HEK293 (cell line): Measurements from ENCODE around the gene EEFSEC.

Source experiments
- INSM2 ChIP-seq: fragments of 450-650 bp; formaldehyde crosslinking; IDR thresholded peaks from 2 replicates; pipeline ENCODE4 v1.5.1; 2016; ENCODE audit warnings: missing biosample characterization, missing genetic modification characterization
- PATZ1 ChIP-seq: fragments of 450-650 bp; formaldehyde crosslinking; IDR thresholded peaks from 2 replicates; pipeline ENCODE4 v1.5.1; 2016; ENCODE audit warnings: missing biosample characterization, missing genetic modification characterization
- PRDM6 ChIP-seq: fragments of 450-650 bp; formaldehyde crosslinking; IDR thresholded peaks from 2 replicates; pipeline ENCODE4 v1.5.1; 2017; ENCODE audit warnings: missing biosample characterization, missing genetic modification characterization
- YY2 ChIP-seq: fragments of 450-650 bp; formaldehyde crosslinking; IDR thresholded peaks from 2 replicates; pipeline ENCODE4 v1.5.1; 2016; ENCODE audit warnings: missing biosample characterization, missing genetic modification characterization
- ZNF19 ChIP-seq: fragments of 450-650 bp; formaldehyde crosslinking; IDR thresholded peaks from 2 replicates; pipeline ENCODE4; 2016; ENCODE audit warnings: missing biosample characterization, missing genetic modification characterization, low read depth
- ZNF311 ChIP-seq: fragments of 450-650 bp; formaldehyde crosslinking; IDR thresholded peaks from 2 replicates; pipeline ENCODE4 v1.5.1; 2017; ENCODE audit warnings: missing biosample characterization, missing genetic modification characterization, borderline replicate concordance
- ZNF398 ChIP-seq: fragments of 450-650 bp; formaldehyde crosslinking; IDR thresholded peaks from 2 replicates; pipeline ENCODE4 v1.5.1; 2017; ENCODE audit warnings: missing biosample characterization, missing genetic modification characterization
- ZNF580 ChIP-seq: fragments of 450-650 bp; formaldehyde crosslinking; IDR thresholded peaks from 2 replicates; pipeline ENCODE4 v1.5.1; 2016; ENCODE audit warnings: missing biosample characterization, missing genetic modification characterization
- ZNF776 ChIP-seq: fragments of 450-650 bp; formaldehyde crosslinking; IDR thresholded peaks from 2 replicates; pipeline ENCODE4 v1.5.0; 2017; ENCODE audit warnings: missing biosample characterization, missing genetic modification characterization, borderline replicate concordance
- TF ChIP-seq, protein P1 (sequence below): fragments of 450-650 bp; formaldehyde crosslinking; IDR thresholded peaks from 2 replicates; pipeline ENCODE4 v1.5.1; 2016; ENCODE audit warnings: missing biosample characterization, missing genetic modification characterization
- TF ChIP-seq, protein P2 (sequence below): fragments of 450-650 bp; formaldehyde crosslinking; IDR thresholded peaks from 2 replicates; pipeline ENCODE4 v1.5.1; 2016; ENCODE audit warnings: missing biosample characterization, missing genetic modification characterization
- TF ChIP-seq, protein P3 (sequence below): fragments of 450-650 bp; formaldehyde crosslinking; IDR thresholded peaks from 2 replicates; pipeline ENCODE4 v1.5.1; 2016; ENCODE audit warnings: missing biosample characterization, missing genetic modification characterization
- TF ChIP-seq, protein P4 (sequence below): fragments of 450-650 bp; formaldehyde crosslinking; IDR thresholded peaks from 2 replicates; pipeline ENCODE4 v1.5.1; 2016; ENCODE audit warnings: missing biosample characterization, missing genetic modification characterization
- TF ChIP-seq, protein P5 (sequence below): fragments of 450-650 bp; formaldehyde crosslinking; IDR thresholded peaks from 2 replicates; pipeline ENCODE4 v1.5.1; 2016; ENCODE audit warnings: missing biosample characterization, missing genetic modification characterization
- TF ChIP-seq, protein P6 (sequence below): fragments of 450-650 bp; formaldehyde crosslinking; IDR thresholded peaks from 2 replicates; pipeline ENCODE4 v1.5.1; 2016; ENCODE audit warnings: missing biosample characterization, missing genetic modification characterization

EEFSEC gene

DNA sequence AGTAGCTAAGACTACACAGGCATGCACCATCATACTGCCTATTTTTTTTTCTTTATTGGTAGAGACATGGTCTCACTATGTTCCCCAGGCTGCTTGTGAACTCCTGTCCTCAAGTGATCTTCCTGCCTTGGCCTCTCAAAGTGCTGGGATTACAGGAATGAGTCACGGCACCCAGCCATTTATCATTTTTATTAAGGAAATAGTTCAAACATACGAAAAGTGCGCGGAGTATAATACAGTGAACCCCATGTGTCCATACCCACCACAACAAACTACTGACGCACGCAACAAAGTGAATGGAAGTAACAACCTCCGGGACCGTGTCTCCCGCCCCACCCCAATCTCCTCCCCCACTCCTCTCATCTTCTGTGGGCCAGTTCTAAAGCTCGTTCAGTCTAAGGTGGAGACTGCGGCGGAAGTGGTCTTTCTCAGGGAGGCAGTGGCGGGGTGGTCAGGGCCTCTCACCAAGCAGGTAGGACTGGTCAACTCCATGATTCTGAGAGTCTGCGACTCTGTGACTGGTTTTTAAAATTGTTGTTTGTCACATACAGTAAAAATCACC lies 271.3 kb downstream of the EEFSEC start (continued):
- TF ChIP-seq, protein P1, sequence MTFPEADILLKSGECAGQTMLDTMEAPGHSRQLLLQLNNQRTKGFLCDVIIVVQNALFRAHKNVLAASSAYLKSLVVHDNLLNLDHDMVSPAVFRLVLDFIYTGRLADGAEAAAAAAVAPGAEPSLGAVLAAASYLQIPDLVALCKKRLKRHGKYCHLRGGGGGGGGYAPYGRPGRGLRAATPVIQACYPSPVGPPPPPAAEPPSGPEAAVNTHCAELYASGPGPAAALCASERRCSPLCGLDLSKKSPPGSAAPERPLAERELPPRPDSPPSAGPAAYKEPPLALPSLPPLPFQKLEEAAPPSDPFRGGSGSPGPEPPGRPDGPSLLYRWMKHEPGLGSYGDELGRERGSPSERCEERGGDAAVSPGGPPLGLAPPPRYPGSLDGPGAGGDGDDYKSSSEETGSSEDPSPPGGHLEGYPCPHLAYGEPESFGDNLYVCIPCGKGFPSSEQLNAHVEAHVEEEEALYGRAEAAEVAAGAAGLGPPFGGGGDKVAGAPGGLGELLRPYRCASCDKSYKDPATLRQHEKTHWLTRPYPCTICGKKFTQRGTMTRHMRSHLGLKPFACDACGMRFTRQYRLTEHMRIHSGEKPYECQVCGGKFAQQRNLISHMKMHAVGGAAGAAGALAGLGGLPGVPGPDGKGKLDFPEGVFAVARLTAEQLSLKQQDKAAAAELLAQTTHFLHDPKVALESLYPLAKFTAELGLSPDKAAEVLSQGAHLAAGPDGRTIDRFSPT (tag by site-specific recombination), result peak; percentile 49
- TF ChIP-seq INSM2 (tag by site-specific recombination) (peak; percentile 68; the same call in 1 of the 2 replicates), ZNF311 (tag by site-specific recombination) (no peak), PRDM6 (tag by site-specific recombination) (peak; percentile 39), PATZ1 (tag by site-specific recombination) (0 out of 2 replicates have a peak, but pooled peaks have one; percentile 37), ZNF19 (tag by site-specific recombination) (no peak), ZNF398 (tag by site-specific recombination) (no peak), ZNF580 (no peak), ZNF776 (tag by site-specific recombination) (no peak), YY2 (tag by site-specific recombination) (no peak)
- TF ChIP-seq, protein P2, sequence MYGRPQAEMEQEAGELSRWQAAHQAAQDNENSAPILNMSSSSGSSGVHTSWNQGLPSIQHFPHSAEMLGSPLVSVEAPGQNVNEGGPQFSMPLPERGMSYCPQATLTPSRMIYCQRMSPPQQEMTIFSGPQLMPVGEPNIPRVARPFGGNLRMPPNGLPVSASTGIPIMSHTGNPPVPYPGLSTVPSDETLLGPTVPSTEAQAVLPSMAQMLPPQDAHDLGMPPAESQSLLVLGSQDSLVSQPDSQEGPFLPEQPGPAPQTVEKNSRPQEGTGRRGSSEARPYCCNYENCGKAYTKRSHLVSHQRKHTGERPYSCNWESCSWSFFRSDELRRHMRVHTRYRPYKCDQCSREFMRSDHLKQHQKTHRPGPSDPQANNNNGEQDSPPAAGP (tag by site-specific recombination), result 0 out of 2 replicates have a peak, but pooled peaks have one; percentile 21
- TF ChIP-seq, protein P3, sequence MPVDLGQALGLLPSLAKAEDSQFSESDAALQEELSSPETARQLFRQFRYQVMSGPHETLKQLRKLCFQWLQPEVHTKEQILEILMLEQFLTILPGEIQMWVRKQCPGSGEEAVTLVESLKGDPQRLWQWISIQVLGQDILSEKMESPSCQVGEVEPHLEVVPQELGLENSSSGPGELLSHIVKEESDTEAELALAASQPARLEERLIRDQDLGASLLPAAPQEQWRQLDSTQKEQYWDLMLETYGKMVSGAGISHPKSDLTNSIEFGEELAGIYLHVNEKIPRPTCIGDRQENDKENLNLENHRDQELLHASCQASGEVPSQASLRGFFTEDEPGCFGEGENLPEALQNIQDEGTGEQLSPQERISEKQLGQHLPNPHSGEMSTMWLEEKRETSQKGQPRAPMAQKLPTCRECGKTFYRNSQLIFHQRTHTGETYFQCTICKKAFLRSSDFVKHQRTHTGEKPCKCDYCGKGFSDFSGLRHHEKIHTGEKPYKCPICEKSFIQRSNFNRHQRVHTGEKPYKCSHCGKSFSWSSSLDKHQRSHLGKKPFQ (tag by site-specific recombination), result 0 out of 2 replicates have a peak, but pooled peaks have one; percentile 40
- TF ChIP-seq, protein P4, sequence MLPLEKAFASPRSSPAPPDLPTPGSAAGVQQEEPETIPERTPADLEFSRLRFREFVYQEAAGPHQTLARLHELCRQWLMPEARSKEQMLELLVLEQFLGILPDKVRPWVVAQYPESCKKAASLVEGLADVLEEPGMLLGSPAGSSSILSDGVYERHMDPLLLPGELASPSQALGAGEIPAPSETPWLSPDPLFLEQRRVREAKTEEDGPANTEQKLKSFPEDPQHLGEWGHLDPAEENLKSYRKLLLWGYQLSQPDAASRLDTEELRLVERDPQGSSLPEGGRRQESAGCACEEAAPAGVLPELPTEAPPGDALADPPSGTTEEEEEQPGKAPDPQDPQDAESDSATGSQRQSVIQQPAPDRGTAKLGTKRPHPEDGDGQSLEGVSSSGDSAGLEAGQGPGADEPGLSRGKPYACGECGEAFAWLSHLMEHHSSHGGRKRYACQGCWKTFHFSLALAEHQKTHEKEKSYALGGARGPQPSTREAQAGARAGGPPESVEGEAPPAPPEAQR, result no peak
- TF ChIP-seq, protein P5, sequence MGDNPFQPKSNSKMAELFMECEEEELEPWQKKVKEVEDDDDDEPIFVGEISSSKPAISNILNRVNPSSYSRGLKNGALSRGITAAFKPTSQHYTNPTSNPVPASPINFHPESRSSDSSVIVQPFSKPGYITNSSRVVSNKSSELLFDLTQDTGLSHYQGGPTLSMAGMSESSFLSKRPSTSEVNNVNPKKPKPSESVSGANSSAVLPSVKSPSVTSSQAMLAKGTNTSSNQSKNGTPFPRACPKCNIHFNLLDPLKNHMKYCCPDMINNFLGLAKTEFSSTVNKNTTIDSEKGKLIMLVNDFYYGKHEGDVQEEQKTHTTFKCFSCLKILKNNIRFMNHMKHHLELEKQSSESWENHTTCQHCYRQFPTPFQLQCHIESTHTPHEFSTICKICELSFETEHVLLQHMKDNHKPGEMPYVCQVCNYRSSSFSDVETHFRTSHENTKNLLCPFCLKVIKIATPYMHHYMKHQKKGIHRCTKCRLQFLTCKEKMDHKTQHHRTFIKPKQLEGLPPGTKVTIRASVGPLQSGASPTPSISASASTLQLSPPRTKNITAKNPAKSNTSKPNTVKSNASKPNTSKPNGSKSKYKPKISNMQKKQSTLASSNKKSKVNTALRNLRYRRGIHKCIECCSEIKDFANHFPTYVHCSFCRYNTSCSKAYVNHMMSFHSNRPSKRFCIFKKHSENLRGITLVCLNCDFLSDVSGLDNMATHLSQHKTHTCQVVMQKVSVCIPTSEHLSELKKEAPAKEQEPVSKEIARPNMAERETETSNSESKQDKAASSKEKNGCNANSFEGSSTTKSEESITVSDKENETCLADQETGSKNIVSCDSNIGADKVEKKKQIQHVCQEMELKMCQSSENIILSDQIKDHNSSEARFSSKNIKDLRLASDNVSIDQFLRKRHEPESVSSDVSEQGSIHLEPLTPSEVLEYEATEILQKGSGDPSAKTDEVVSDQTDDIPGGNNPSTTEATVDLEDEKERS (tag by site-specific recombination), result no peak
- TF ChIP-seq, protein P6, sequence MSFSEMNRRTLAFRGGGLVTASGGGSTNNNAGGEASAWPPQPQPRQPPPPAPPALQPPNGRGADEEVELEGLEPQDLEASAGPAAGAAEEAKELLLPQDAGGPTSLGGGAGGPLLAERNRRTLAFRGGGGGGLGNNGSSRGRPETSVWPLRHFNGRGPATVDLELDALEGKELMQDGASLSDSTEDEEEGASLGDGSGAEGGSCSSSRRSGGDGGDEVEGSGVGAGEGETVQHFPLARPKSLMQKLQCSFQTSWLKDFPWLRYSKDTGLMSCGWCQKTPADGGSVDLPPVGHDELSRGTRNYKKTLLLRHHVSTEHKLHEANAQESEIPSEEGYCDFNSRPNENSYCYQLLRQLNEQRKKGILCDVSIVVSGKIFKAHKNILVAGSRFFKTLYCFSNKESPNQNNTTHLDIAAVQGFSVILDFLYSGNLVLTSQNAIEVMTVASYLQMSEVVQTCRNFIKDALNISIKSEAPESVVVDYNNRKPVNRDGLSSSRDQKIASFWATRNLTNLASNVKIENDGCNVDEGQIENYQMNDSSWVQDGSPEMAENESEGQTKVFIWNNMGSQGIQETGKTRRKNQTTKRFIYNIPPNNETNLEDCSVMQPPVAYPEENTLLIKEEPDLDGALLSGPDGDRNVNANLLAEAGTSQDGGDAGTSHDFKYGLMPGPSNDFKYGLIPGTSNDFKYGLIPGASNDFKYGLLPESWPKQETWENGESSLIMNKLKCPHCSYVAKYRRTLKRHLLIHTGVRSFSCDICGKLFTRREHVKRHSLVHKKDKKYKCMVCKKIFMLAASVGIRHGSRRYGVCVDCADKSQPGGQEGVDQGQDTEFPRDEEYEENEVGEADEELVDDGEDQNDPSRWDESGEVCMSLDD (tag by site-specific recombination), result no peak
